ENCODE data around the gene FADS2. TPM values are rescaled to one million over a fixed set of nuclear protein-coding genes. Genes with fewer than 3 reads are reported as not detected.

Gene FADS2
- total and polyA plus RNA-seq, 10 of the 15 experiments (the other 5 are each of a cell fraction or from before 2014, with no cell fraction given), result 3.3 to 313 (median 149) TPM

DNA sequence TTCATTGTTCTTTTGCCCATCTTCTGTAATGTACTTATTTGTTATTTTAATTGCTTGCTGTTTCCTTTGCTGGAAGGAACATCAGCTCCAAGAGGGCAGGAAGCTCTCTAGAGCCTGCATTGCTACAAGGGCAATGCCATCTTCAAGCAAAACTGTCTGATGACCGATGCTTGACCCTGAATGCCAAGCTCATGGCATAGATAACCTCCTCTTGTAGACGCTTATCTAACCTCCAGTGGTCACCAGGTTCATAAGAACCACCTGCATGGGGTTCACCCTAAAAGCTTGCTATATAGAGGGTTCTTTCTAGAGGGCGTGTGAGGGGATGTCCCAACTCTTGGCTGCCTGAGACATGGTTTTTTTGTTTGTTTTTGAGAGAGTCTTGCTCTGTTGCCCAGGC is 46.8 kb downstream of the FADS2 start:
- intact Hi-C loops (cut with micrococcal nuclease; ENCODE audit: unreplicated experiment), result loop anchor here (5.0 kb wide), 1 partner anchor 78 kb away; no protein-coding TSS in a partner anchor
- ChIA-PET POLR2A (interaction anchor here (0.7 to 1.0 kb wide), 2 partner anchors 11 to 59 kb away, joined by 3 to 4 read pairs; no protein-coding TSS in a partner anchor), SMC1A (ENCODE audit: uncharacterized antibody, unreplicated experiment) (no interaction called here), CTCF (interaction anchor here (1.1 to 3.8 kb wide), 3 partner anchors 23 to 77 kb away, joined by 3 to 19 read pairs (median 3); no protein-coding TSS in a partner anchor), RAD21 (ENCODE audit: unreplicated experiment) (interaction anchor here (0.6 to 3.0 kb wide), 5 partner anchors 24 to 77 kb away, joined by 3 to 8 read pairs (median 3); no protein-coding TSS in a partner anchor)
- H3K27ac ChIP-seq (ENCODE audit: control insufficient read depth, insufficient read depth), result no peak overlapping the region
- no peaks in the 10 kb centered on the region; a peak in 1 of 4 replicates for H3K27me3 ChIP-seq (replicated peaks in 1 of 2; ENCODE audit: control insufficient read depth in 2 of 2, insufficient read depth in 2 of 2, low read length in 1 of 2)
- H3K36me3 ChIP-seq (ENCODE audit: control insufficient read depth in 2 of 2, insufficient read depth in 2 of 2, low read length in 1 of 2), result no peaks in the 10 kb centered on the region
- no peaks in the 10 kb centered on the region for H3K79me2 ChIP-seq (ENCODE audit: control insufficient read depth, insufficient read depth, low read length)
- no peak overlapping the region for H3K4me2 ChIP-seq (ENCODE audit: control insufficient read depth, insufficient read depth)
- H3K4me1 ChIP-seq (ENCODE audit: control insufficient read depth, insufficient read depth, low read length), result peaks cover 3% of the 10 kb centered on the region
- no peak for ATAC-seq
- 19% methylated on average over 3 of the region's 3 CpGs for WGBS (ENCODE audit: insufficient coverage, insufficient replicate concordance, low lambda C conversion rate, missing lambda C conversion rate)
- H3K9me3 ChIP-seq (replicated peaks; ENCODE audit: control insufficient read depth, insufficient read depth, low read length), result no peaks in the 10 kb centered on the region
- FAIRE-seq, result no peak
- TF ChIP-seq FOXK2 (IDR thresholded peaks at IDR 0.05) (no peak), SUZ12 (IDR thresholded peaks at IDR 0.05; ENCODE audit: unreplicated experiment) (no peak), YY1 (IDR thresholded peaks at IDR 0.05; ENCODE audit: low read depth, low read length) (no peak), SUPT20H (IDR thresholded peaks at IDR 0.05; ENCODE audit: borderline replicate concordance, control insufficient read depth, low read depth, low read length) (no peak), MYC (IDR thresholded peaks at IDR 0.05; ENCODE audit: insufficient read depth, insufficient read length, insufficient replicate concordance, low read length, severe bottlenecking) (no peak), BCL11A (IDR thresholded peaks at IDR 0.05; ENCODE audit: low read depth, low read length) (no peak), JUND (IDR thresholded peaks at IDR 0.05; ENCODE audit: low read depth, low read length) (no peak)
- TF ChIP-seq, protein P1, sequence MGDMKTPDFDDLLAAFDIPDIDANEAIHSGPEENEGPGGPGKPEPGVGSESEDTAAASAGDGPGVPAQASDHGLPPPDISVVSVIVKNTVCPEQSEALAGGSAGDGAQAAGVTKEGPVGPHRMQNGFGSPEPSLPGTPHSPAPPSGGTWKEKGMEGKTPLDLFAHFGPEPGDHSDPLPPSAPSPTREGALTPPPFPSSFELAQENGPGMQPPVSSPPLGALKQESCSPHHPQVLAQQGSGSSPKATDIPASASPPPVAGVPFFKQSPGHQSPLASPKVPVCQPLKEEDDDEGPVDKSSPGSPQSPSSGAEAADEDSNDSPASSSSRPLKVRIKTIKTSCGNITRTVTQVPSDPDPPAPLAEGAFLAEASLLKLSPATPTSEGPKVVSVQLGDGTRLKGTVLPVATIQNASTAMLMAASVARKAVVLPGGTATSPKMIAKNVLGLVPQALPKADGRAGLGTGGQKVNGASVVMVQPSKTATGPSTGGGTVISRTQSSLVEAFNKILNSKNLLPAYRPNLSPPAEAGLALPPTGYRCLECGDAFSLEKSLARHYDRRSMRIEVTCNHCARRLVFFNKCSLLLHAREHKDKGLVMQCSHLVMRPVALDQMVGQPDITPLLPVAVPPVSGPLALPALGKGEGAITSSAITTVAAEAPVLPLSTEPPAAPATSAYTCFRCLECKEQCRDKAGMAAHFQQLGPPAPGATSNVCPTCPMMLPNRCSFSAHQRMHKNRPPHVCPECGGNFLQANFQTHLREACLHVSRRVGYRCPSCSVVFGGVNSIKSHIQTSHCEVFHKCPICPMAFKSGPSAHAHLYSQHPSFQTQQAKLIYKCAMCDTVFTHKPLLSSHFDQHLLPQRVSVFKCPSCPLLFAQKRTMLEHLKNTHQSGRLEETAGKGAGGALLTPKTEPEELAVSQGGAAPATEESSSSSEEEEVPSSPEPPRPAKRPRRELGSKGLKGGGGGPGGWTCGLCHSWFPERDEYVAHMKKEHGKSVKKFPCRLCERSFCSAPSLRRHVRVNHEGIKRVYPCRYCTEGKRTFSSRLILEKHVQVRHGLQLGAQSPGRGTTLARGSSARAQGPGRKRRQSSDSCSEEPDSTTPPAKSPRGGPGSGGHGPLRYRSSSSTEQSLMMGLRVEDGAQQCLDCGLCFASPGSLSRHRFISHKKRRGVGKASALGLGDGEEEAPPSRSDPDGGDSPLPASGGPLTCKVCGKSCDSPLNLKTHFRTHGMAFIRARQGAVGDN (IDR thresholded peaks at IDR 0.05), result no peak
- TF ChIP-seq, protein P2, sequence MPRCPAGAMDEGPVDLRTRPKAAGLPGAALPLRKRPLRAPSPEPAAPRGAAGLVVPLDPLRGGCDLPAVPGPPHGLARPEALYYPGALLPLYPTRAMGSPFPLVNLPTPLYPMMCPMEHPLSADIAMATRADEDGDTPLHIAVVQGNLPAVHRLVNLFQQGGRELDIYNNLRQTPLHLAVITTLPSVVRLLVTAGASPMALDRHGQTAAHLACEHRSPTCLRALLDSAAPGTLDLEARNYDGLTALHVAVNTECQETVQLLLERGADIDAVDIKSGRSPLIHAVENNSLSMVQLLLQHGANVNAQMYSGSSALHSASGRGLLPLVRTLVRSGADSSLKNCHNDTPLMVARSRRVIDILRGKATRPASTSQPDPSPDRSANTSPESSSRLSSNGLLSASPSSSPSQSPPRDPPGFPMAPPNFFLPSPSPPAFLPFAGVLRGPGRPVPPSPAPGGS (IDR thresholded peaks at IDR 0.05; ENCODE audit: borderline replicate concordance, insufficient read depth, low read depth, low read length, poor library complexity, severe bottlenecking), result no peak
- TF ChIP-seq, protein P3, sequence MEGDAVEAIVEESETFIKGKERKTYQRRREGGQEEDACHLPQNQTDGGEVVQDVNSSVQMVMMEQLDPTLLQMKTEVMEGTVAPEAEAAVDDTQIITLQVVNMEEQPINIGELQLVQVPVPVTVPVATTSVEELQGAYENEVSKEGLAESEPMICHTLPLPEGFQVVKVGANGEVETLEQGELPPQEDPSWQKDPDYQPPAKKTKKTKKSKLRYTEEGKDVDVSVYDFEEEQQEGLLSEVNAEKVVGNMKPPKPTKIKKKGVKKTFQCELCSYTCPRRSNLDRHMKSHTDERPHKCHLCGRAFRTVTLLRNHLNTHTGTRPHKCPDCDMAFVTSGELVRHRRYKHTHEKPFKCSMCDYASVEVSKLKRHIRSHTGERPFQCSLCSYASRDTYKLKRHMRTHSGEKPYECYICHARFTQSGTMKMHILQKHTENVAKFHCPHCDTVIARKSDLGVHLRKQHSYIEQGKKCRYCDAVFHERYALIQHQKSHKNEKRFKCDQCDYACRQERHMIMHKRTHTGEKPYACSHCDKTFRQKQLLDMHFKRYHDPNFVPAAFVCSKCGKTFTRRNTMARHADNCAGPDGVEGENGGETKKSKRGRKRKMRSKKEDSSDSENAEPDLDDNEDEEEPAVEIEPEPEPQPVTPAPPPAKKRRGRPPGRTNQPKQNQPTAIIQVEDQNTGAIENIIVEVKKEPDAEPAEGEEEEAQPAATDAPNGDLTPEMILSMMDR (IDR thresholded peaks at IDR 0.05 in 2 of 3, conservative IDR thresholded peaks at IDR 0.05 in 1 of 3; ENCODE audit: control insufficient read depth in 2 of 3, extremely low read depth in 1 of 3, insufficient read depth in 1 of 3, low read depth in 3 of 3, low read length in 3 of 3), result no peak
- TF ChIP-seq, protein P4, sequence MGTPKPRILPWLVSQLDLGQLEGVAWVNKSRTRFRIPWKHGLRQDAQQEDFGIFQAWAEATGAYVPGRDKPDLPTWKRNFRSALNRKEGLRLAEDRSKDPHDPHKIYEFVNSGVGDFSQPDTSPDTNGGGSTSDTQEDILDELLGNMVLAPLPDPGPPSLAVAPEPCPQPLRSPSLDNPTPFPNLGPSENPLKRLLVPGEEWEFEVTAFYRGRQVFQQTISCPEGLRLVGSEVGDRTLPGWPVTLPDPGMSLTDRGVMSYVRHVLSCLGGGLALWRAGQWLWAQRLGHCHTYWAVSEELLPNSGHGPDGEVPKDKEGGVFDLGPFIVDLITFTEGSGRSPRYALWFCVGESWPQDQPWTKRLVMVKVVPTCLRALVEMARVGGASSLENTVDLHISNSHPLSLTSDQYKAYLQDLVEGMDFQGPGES (IDR thresholded peaks at IDR 0.05), result no peak
- TF ChIP-seq, protein P5, sequence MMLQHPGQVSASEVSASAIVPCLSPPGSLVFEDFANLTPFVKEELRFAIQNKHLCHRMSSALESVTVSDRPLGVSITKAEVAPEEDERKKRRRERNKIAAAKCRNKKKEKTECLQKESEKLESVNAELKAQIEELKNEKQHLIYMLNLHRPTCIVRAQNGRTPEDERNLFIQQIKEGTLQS (IDR thresholded peaks at IDR 0.05; ENCODE audit: borderline replicate concordance, extremely low read depth, low read depth, low read length), result no peak
- no peak overlapping the region for H2AFZ ChIP-seq (ENCODE audit: control insufficient read depth, low read depth, low read length)
- no peak overlapping the region for H3K9ac ChIP-seq (ENCODE audit: control insufficient read depth, insufficient read depth, low read length)
- DNase-seq (ENCODE audit: low read depth, low spot score), result no peak
- in situ Hi-C loops (cut with MboI), result no loop called here
- no peaks in the 10 kb centered on the region for H4K20me1 ChIP-seq (ENCODE audit: control insufficient read depth, insufficient read depth)
- no peak overlapping the region for H3K4me3 ChIP-seq
- no TSS peak for BruUV-seq (replicated peaks)

Data from GM12878 (cell line).